Bronchial epithelial cell (primary cell): ENCODE measurements around the gene EDC3. TPM values are rescaled to one million over a fixed set of nuclear protein-coding genes. Genes with fewer than 3 reads are reported as not detected.

Experiments used
- DNase-seq: peaks from one replicate; pipeline ENCODE4 v3.0.0-alpha.2; 2010; ENCODE audit warnings: low read depth
- FAIRE-seq: peaks from 2 replicates; lab custom pipeline; 2011; peaks lifted over from hg19 to GRCh38; lab: Jason Lieb, UNC
- H3K27me3 ChIP-seq: 2 replicates; pipeline ENCODE4 v1.5.1; 2011; ENCODE audit warnings: low read length; ENCODE audit not compliant: control insufficient read depth, insufficient read depth
- H3K36me3 ChIP-seq: 2 replicates; pipeline ENCODE4 v1.5.1; 2011; ENCODE audit warnings: low read length; ENCODE audit not compliant: control insufficient read depth, insufficient read depth
- H3K4me3 ChIP-seq: 2 replicates; pipeline ENCODE4 v1.5.1; 2011; ENCODE audit warnings: mild to moderate bottlenecking, low read depth, low read length, control low read depth
- CTCF ChIP-seq: IDR thresholded peaks from 2 replicates; pipeline ENCODE4 v1.5.1; 2011; ENCODE audit warnings: mild to moderate bottlenecking, moderate library complexity, low read length, control low read depth, inconsistent platforms; ENCODE audit not compliant: insufficient read depth, severe bottlenecking
- total RNA-seq: library from RNA; depleted of rRNA; stranded (reverse); fragments of >200 nt; gene quantifications from 2 replicates; pipeline ENCODE4 v1.2.1, GENCODE V29; 2014

EDC3 gene
- total RNA-seq, 1 donor from 2014 or later: 6.1 TPM

GRCh38 chr15:74653426-74654102, 42.3 kb downstream of the EDC3 start:
- H3K4me3 ChIP-seq: no peak overlapping the region
- H3K36me3 ChIP-seq: peaks cover 2% of the 10 kb centered on the region
- FAIRE-seq: no peak
- DNase-seq: peak; percentile 43
- H3K27me3 ChIP-seq: no peaks in the 10 kb centered on the region
- no peak for TF ChIP-seq CTCF

DNA sequence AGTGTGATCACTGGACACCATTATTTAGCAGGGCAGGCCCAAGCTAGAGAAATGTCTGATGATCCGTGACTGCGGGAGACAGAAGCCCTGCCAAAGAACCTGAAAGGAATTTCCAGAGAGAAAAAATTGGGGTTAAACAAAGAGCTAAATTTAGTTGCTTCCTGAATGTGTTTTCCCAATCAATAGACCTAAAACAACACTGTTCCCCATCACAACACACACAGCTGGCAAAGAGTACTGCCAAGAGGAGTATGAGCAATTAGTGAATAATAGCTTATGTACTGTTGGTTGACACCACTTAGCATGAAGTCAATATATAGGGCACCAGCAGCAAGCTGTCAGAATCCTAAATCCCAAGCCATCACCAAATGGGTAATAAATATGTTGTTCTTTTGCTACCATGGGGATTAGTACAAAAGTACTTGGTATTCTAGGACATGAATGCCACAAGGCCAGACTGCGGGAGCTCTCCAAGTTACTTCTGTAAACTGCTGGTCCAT, 44.5 kb downstream of the EDC3 start:
- Histone ChIP-seq H3K36me3 (peaks cover 2% of the 10 kb centered on the region), H3K27me3 (no peaks in the 10 kb centered on the region), H3K4me3 (no peak overlapping the region)
- TF ChIP-seq CTCF: no peak
- no peak for FAIRE-seq
- DNase-seq: peak; percentile 56

DNA sequence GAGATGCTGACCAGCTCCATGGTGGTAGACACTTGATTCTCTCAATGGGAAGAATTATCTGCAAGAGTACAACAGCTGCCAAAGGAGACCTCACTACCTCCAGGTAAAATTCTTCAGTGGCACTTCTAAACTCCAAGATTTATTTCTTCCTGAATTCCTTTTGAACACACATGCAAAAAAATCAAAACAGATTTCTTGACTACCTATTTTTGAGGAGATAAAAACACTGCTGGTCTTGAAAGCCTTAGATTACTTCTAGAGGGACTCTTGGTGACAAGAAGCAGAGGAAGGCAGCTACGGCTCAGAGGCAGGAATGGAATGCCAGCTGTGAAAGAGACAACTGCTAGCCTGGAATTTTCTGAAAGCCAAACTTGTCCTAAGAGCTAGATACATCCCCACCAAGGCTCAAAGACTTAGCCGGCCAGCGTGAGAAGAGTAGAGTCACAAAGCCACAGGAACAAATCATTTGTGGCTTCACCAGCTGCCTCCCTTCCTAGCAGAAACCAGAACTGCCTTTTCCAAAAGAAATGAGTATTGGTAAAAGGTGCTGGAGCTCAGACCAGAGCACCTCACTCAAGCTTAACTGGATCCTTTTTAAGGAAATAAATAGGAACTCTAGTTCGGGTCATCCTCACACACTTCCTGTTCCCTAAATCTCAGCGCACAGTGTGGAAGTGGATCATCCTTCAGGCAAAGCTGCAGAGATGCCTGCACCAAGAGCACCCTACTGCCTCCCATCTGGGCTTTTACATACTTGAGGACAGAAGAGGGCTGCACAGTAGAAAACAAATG, 47.6 kb downstream of the EDC3 start:
- no peak for TF ChIP-seq CTCF
- no peak overlapping the region for H3K4me3 ChIP-seq
- FAIRE-seq (no peak), DNase-seq (no peak)
- H3K36me3 ChIP-seq: no peaks in the 10 kb centered on the region
- no peaks in the 10 kb centered on the region for H3K27me3 ChIP-seq

- Histone ChIP-seq H3K4me3 (no peak overlapping the region), H3K27me3 (no peaks in the 10 kb centered on the region), H3K36me3 (peaks cover under 1% of the 10 kb centered on the region)
- DNase-seq (no peak), FAIRE-seq (no peak)
- no peak for TF ChIP-seq CTCF
Observed at GRCh38 chr15:74646480-74646879, 49.3 kb downstream of the EDC3 start.

DNA sequence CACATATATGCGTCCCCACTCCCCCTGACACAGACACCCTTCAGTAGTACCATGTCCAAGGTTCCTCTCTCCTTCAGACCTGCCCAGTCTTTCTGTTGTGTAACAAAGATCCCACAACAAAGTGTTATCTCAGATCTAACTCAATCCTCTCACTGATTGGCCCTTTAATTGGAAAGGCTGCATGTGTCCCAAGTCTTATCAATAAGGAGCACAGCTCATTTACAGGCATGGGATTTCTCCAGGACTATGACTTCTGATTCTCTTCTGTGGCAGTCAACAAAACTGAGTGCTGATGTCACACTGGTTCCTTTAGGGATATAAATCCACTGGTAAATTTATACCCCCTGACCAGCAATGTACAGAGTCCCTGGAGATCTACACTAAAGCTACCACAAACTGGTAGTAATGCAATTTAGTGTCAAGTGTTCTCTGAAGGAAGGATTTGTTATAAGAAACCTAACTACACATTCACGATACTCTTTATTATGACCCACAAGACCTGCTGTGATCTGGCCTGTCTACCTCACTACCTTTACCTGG, 52.1 kb downstream of the EDC3 start:
- FAIRE-seq (no peak), DNase-seq (no peak)
- H3K27me3 ChIP-seq: no peaks in the 10 kb centered on the region
- no peak overlapping the region for H3K4me3 ChIP-seq
- TF ChIP-seq CTCF: no peak
- peaks cover 1% of the 10 kb centered on the region for H3K36me3 ChIP-seq
